Measurements from ENCODE around the gene MSI1.

The MSI1 gene

GRCh38 chr12:120316798-120317223 is 52.2 kb downstream of the MSI1 start:
- TF ChIP-seq CTCF (IDR thresholded peaks at IDR 0.05; ENCODE audit: insufficient read depth, low read length, poor library complexity, severe bottlenecking) = no peak
- TF ChIP-seq EZH2phosphoT487 (conservative IDR thresholded peaks at IDR 0.05; ENCODE audit: low read length) = no peak
- Histone ChIP-seq H3K9ac (ENCODE audit: low read length) (peak overlapping the region; percentile 70), H4K20me1 (ENCODE audit: low read depth, low read length) (no peaks in the 10 kb centered on the region), H3F3A (ENCODE audit: insufficient read depth) (no peaks in the 10 kb centered on the region), H3K36me3 (ENCODE audit: low read length) (no peaks in the 10 kb centered on the region), H3K79me2 (ENCODE audit: insufficient read depth, low read length) (no peaks in the 10 kb centered on the region), H3K27ac (ENCODE audit: low read depth, low read length) (no peak overlapping the region), H2AFZ (ENCODE audit: low read depth, low read length, severe bottlenecking) (peak overlapping the region; percentile 60), H3K4me3 (ENCODE audit: insufficient read depth, low read length, poor library complexity, severe bottlenecking) (peak overlapping the region; percentile 73), H3K9me2 (replicated peaks; ENCODE audit: insufficient read depth, low read length) (no peaks in the 10 kb centered on the region), H3K4me2 (ENCODE audit: low read depth, low read length, poor library complexity, severe bottlenecking) (peak overlapping the region; percentile 67), H3K9me3 (ENCODE audit: insufficient read depth, low read length) (no peaks in the 10 kb centered on the region), H3K27me3 (ENCODE audit: low read length) (no peaks in the 10 kb centered on the region)

GRCh38 chr12:120314220-120314619 is 54.7 kb downstream of the MSI1 start:
- Histone ChIP-seq H3K4me3 (ENCODE audit: insufficient read depth, low read length, poor library complexity, severe bottlenecking) (no peak overlapping the region), H4K20me1 (ENCODE audit: low read depth, low read length) (no peaks in the 10 kb centered on the region), H3K9me2 (replicated peaks; ENCODE audit: insufficient read depth, low read length) (no peaks in the 10 kb centered on the region), H3K36me3 (ENCODE audit: low read length) (no peaks in the 10 kb centered on the region), H3K4me2 (ENCODE audit: low read depth, low read length, poor library complexity, severe bottlenecking) (no peak overlapping the region), H2AFZ (ENCODE audit: low read depth, low read length, severe bottlenecking) (no peak overlapping the region), H3K79me2 (ENCODE audit: insufficient read depth, low read length) (no peaks in the 10 kb centered on the region), H3K9ac (ENCODE audit: low read length) (no peak overlapping the region), H3K9me3 (ENCODE audit: insufficient read depth, low read length) (no peaks in the 10 kb centered on the region), H3K27me3 (ENCODE audit: low read length) (no peaks in the 10 kb centered on the region), H3F3A (ENCODE audit: insufficient read depth) (no peaks in the 10 kb centered on the region), H3K27ac (ENCODE audit: low read depth, low read length) (no peak overlapping the region)
- TF ChIP-seq EZH2phosphoT487 (conservative IDR thresholded peaks at IDR 0.05; ENCODE audit: low read length) (no peak), CTCF (IDR thresholded peaks at IDR 0.05; ENCODE audit: insufficient read depth, low read length, poor library complexity, severe bottlenecking) (peak; percentile 42)

- no peaks in the 10 kb centered on the region for H3K79me2 ChIP-seq (ENCODE audit: insufficient read depth, low read length)
- TF ChIP-seq EZH2phosphoT487 (conservative IDR thresholded peaks at IDR 0.05; ENCODE audit: low read length) = no peak
- TF ChIP-seq CTCF (IDR thresholded peaks at IDR 0.05; ENCODE audit: insufficient read depth, low read length, poor library complexity, severe bottlenecking) = peak; percentile 85
- no peak within 1 kb of the TSS for H3K27ac ChIP-seq (ENCODE audit: low read depth, low read length)
- no peaks in the 10 kb centered on the region for H3K9me3 ChIP-seq (ENCODE audit: insufficient read depth, low read length)
- H3K36me3 ChIP-seq (ENCODE audit: low read length) = no peaks in the 10 kb centered on the region
- no peaks in the 10 kb centered on the region for H4K20me1 ChIP-seq (ENCODE audit: low read depth, low read length)
- H3K4me2 ChIP-seq (ENCODE audit: low read depth, low read length, poor library complexity, severe bottlenecking) = peak within 1 kb of the TSS; percentile 65
- H3K27me3 ChIP-seq (ENCODE audit: low read length) = no peaks in the 10 kb centered on the region
- no peaks in the 10 kb centered on the region for H3F3A ChIP-seq (ENCODE audit: insufficient read depth)
- peak within 1 kb of the TSS; percentile 98 for H2AFZ ChIP-seq (ENCODE audit: low read depth, low read length, severe bottlenecking)
- no peaks in the 10 kb centered on the region for H3K9me2 ChIP-seq (replicated peaks; ENCODE audit: insufficient read depth, low read length)
- H3K9ac ChIP-seq (ENCODE audit: low read length) = peak within 1 kb of the TSS; percentile 61
- H3K4me3 ChIP-seq (ENCODE audit: insufficient read depth, low read length, poor library complexity, severe bottlenecking) = peak within 1 kb of the TSS; percentile 67
Measured at GRCh38 chr12:120301962-120302815, 66.8 kb downstream of the MSI1 start, which contains the start of gene SIRT4. TSS of gene SIRT4 (plus strand) at chr12:120302321. CDS start at chr12:120303562, 1,241 bp downstream.

All from SU-DHL-6 (cell line).